GM19324 (cell line): ENCODE results near the gene NEDD9.
A peak's percentile ranks its signal among the peaks of the same experiment; 100 is the strongest.

ENCODE experiments used
- ATAC-seq: cut with Tn5 transposase; IDR thresholded peaks from one replicate; pipeline ENCODE4 v1.9.1; 2021; ENCODE audit warnings: mild to moderate bottlenecking, moderate library complexity; ENCODE audit not compliant: unreplicated experiment, low FRiP score

Gene NEDD9

GRCh38 chr6:11232193-11232769 is at the start of gene NEDD9:
Gene NEDD9 (minus strand): TSS chr6:11232668. CDS start chr6:11232515, 153 bp downstream.
- peak; percentile 98 for ATAC-seq

DNA sequence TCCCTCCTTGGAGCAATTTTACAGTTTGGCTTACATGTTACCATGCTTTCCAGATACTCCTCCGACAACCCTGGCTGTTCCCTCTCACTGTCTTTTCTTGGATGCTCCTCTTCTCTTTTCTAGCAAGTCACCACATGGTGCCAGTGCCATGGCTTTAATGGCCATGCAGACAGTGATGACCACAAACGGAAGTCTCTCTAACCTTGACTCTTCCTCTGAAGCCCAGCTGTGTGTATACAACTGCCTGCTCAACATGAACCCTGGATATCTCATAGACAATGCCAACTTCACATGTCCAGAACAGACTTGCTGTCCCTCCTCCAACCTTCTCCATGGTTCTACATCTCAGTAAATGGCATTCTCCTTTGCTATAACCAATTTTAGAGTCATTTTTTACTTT is 49.8 kb upstream of the NEDD9 start:
- no peak for ATAC-seq

GRCh38 chr6:11280394-11280793 is 47.9 kb upstream of the NEDD9 start:
- ATAC-seq, result no peak

DNA sequence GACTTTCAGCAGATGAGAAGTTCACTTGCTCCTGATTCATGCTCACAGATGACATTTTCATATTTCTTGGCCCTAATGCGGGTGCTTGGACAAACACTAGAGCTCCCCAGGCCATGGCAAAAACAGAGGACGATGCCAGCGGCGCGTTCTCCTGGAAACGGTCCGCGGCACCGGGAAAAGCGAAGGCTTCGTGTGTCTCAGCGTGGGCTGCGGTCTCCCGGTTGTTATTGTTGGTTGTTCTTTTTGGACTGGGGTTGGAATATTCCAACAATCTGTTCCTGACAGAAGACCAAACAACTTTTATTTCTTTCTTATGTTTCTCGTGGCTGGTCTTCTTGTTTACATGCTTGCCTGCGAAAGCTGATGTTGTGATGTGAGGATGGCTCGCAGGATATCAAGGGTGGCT is 46.8 kb upstream of the NEDD9 start:
- no peak for ATAC-seq

DNA sequence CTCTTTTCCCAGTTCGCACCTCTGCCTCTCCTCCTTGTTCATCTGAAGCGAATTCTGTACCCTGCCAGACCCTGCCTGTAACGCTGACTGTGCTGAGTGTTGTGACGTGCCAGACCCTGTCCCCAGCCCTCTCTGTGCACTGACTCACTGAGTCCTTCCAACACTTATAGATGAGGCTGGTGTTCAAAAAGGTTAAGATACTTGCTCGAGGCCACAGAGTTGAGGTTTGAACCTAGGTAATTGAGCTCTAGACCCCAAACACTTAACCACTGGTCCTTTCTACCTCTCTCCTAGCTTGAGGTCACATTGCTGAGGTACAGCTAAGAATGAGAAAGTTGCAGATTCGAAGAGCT is 45.7 kb upstream of the NEDD9 start:
- ATAC-seq, result peak; percentile 10

- peak; percentile 42 for ATAC-seq
Measured at GRCh38 chr6:11277275-11278206, 45.1 kb upstream of the NEDD9 start.

DNA sequence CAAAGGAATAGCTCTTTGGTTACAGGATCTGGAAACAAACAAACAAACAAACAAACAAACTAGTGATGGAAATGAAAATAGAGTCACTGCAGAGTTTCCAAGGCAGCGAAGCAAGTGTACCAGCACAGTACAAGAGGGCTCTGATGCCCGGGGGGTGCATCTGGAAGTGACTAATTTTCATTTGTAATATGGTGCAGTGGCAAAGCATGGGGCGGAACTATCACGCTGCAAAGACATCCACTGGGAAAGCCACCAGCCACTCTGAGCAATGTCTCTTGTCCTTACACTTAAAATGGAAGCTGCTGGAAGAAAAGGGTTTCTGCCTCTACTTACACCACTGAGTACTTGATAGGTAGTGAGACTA is 44.4 kb upstream of the NEDD9 start:
- no peak for ATAC-seq

DNA sequence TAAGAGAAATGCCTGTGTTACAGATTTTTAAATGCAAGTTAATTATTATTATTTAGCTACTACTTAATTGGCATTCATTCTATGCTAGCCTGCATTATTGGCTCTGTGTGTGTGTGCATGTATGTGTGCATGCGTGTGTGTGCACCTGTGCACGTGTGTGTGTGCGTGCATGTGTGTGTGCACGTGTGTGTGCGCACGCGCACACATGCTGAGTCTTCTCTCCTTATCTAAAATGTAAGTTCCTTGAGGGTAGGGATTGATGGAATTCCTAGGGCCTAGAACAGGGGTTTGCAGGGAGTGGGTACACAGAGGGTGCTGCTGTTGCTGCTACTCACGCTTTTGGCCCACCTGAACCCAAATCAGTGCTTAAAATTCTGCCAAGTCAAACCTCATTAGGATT is 43.8 kb upstream of the NEDD9 start:
- ATAC-seq, result no peak

GRCh38 chr6:11275598-11275997 is 43.1 kb upstream of the NEDD9 start:
- peak; percentile 56 for ATAC-seq

DNA sequence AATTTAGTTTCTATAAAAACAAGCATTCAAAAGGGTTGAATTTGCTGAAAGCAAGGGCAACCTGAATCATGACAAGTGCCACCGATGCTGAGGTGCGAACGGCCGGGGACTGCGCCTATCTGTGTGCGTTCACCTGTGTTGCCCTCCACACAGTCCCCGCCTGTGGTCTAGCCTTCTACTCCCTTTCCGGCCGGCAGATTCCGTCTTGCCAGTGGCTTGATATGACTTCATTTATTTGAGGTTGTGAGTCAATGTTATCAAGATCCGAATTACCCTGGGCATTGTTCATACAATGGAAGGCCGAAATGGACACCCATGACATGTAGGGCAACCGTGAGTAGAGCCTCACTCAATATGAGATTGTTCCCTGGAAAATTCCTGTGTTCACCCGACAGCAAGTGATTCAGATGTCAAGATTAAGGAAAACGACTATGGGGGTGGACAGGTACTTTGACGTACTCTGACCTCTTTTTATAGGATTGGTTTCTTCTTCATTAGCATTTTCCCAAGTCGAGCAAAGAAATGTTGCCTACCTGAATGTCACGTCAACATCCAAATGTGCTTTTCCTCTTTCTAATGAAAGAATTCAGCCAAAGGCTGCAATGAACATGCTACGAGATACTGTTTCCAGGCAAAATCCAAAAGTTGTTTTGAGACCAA is 41.1 kb upstream of the NEDD9 start:
- ATAC-seq, result no peak

DNA sequence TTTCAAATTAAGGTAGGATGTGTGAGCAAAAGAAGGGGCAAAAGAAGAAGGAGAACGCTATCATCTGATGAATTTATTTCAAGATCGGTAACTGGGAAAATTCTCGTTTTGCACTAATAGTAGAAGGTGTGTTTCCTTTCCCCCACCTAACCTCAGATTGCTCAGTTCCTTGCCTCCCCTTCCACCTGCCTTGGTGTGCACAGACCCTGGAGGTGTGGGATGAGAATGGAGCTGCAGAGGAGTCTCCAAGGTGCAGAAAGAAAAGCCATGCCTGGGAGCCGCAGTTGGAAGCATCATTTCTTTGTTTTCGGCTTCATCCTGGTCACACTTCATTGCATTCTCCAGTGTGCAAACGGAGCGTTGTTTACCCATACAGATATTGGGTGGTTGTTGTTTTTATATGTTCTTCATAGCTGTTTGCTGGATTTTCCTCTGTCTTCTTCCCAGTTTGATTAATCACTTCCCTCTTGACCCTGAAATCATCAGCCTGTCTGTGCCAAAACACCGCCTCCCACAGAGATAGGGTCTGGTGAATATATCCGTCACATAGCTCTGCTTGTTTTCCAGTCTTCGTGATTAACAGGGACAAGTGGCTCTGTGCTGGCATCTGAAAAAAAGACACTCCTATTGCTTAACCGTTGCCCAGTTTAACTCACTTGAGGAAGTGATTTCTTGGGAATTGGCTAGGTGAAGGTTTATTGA is 40.2 kb upstream of the NEDD9 start:
- no peak for ATAC-seq

DNA sequence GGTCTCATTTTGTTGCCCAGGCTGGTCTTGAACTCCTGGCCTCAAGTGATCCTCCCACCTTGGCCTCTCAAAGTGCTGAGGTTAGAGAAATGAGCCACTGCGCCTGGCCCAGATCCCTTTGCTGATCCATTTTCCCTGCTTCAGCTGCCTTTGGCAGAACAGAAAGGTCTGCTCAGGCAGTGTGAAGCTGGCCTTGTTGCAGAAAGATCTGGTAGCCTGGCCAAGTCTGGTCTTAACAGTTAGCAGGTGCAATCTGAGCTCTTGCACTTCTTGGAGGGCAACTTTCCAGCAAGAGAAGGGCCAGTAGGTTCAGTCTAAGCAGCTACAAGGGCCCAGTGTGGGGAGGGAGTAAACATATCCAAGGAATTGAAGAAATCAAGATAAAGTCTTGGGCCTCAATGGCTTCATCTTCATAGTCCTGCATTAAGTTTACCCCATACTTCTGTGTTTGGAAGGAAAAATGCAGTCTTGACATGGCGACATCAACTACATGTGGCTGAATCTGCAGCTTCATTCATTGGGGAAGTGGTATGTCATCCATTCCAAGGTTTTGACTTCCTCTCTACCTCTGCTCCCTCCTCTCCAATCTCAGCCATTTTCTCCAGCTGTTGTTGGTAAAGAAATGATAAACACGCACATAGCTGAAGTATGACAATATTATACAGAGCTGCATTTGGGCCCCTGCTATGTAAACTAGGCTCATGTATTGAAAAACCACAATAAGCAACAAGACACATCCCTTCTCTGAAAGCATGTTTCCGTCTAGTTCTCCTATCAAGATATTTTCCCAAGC is 39.0 kb upstream of the NEDD9 start:
- no peak for ATAC-seq

GRCh38 chr6:11270030-11271027 is 37.9 kb upstream of the NEDD9 start:
- ATAC-seq, result no peak

DNA sequence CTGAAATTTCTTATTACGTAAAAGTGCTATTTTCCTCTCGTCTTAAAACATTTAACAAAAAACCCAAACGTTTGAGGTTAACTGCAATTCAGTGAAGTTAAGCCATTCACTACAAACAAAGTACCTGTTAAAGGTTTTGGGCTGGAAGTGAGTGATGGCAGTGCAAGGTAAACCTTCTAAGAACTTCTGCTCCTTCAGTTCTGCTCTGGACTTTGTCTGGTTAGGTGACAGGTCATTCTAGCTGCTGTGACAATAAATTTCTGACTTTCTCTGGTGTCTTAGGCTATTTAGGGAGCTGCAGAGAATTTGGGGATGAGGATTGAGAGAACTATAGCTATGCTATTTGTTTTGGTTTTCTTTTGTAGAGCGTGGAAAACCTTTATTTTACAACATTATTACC is 36.5 kb upstream of the NEDD9 start:
- ATAC-seq, result no peak

GRCh38 chr6:11266926-11267325 is 34.5 kb upstream of the NEDD9 start:
- no peak for ATAC-seq

DNA sequence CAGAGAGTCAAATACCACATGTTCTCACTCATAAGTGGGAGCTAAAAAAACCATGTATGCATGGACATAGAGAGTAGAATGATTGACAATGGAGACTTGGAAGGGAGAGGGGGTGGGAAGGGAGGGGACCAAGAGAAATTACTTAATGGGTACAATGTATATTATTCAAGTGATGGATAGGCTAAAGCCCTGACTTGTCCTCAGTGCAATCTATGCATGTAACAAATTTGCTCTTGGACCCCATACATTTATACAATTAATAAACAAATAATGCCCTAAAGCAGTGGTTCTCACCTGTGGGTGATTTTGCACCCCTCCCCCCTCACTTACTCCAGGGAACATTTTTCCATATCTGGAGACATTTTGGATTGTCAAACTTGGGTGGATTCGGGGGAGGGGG is 33.5 kb upstream of the NEDD9 start:
- no peak for ATAC-seq

DNA sequence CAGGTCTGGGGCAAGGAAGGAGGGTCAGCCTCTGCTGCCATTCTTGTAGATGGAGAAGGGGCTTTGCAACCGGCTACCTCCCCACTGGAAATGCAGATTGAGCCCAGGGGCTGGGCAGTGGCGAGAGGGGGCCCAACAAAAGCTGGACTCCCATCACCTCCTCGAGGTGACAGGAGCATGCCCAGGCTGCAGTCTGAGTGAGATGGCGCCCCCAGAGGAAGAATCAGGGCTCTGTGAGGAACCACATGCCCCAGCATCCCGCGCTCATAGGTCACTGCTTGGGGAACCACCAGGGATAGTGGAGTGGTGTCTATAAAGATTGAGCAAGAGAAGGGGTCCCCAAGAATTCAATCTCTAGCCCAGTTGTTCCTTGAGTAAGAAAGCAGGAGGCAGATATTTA is 31.6 kb upstream of the NEDD9 start:
- no peak for ATAC-seq

DNA sequence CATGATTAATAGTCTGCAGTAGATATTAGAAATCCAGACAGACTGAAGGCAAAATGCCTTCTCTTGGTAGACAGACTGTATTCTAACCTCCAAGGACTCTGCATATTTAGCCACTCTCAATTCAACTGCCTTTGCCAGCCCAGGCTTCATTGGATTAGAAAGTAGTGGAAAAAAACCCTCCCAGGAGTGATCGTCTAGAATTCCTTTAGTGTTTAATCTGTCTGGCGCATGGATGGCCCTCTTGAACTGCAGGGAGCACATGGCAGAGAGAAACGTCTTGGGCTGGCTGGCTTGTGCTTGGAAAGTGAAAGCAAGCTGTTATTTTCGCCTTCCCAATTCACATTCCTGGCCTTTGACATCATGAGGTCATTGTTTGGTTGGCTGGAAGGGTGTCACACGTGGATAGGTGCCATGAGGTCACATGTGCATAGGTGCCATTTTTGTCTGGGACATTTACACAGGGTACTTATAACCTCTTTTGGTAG is 30.9 kb upstream of the NEDD9 start:
- ATAC-seq, result no peak

DNA sequence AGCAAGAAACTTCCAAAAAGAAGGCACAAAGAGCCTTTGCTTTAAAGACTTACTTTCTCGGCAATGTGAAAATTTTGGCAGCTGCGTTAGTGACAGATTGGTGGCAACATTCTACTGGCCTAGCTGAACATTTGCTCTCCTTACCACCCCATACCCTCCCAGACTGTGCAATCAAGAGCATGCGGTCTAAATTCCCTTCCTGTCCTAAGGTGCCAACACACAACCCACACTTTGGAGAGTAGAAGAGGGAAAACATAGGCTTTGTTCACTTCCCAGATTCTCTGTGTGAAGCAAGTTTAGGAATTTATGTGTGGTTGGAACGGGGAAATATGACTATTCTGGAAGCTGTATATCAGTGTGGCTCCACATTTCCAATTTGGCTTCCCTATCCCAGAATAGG is 29.8 kb upstream of the NEDD9 start:
- ATAC-seq, result no peak
